Vagina (tissue), 2 donors: ENCODE results near the gene HEATR5A.

Experiments used
- CTCF ChIP-seq, 3 experiments: fragments of 450-650 bp in 2 of 3; fragments of 200-600 bp in 1 of 3; sonication (generic) in 1 of 3; IDR thresholded peaks; one replicate each; pipeline ENCODE4 v1.5.1; 2017 to 2019; ENCODE audit warnings: antibody characterized with exemption in 3 of 3, mild to moderate bottlenecking in 2 of 3, moderate library complexity in 2 of 3
- POLR2A ChIP-seq, 2 donors: fragments of 450-650 bp; IDR thresholded peaks; one replicate each; pipeline ENCODE4 v1.6.1; 2017; ENCODE audit warnings: antibody characterized with exemption in 2 of 2, mild to moderate bottlenecking in 2 of 2, moderate library complexity in 2 of 2

GRCh38 chr14:31405106-31405505 is 15.2 kb downstream of the HEATR5A start:
- TF ChIP-seq CTCF (IDR thresholded peaks at IDR 0.05): no peak
- TF ChIP-seq POLR2A (IDR thresholded peaks at IDR 0.05): no peak
